Esophagus muscularis mucosa (tissue), 4 donors: Measurements from ENCODE around the gene CST6. TPM values are rescaled to one million over a fixed set of nuclear protein-coding genes. Genes with fewer than 3 reads are reported as not detected.

Experiments
- DNase-seq: peaks from one replicate; pipeline ENCODE4 v3.0.0-alpha.2; 2017; ENCODE audit errors: extremely low spot score
- H3K27ac ChIP-seq, 4 donors: fragments of 200-600 bp; sonication (generic); replicated peaks in 1 of 4; 1 replicate in 3 of 4; 2 replicates in 1 of 4; pipeline ENCODE4 v1.5.1; 2016 to 2019; ENCODE audit warnings: mild to moderate bottlenecking in 1 of 4
- H3K27me3 ChIP-seq, 4 donors: fragments of 200-600 bp; sonication (generic); one replicate each; pipeline versions ENCODE4 v1.5.1 to v1.6.0; 2016 to 2019
- H3K36me3 ChIP-seq, 4 donors: fragments of 200-600 bp; sonication (generic); one replicate each; pipeline ENCODE4 v1.5.1; 2016 to 2019
- H3K4me1 ChIP-seq, 4 donors: fragments of 200-600 bp; sonication (generic); one replicate each; pipeline ENCODE4 v1.5.1; 2016 to 2019
- H3K4me3 ChIP-seq, 4 donors: fragments of 200-600 bp; sonication (generic); 1 replicate in 2 of 4; 2 replicates in 2 of 4; pipeline ENCODE4 v1.5.1; 2016 to 2019; ENCODE audit warnings: mild to moderate bottlenecking in 4 of 4, moderate library complexity in 1 of 4
- H3K9me3 ChIP-seq, 4 donors: fragments of 200-600 bp; sonication (generic); 1 replicate in 3 of 4; 2 replicates in 1 of 4; pipeline ENCODE4 v1.5.1; 2016 to 2019
- CTCF ChIP-seq, 3 experiments: fragments of 200-600 bp in 2 of 3; fragments of 450-650 bp in 1 of 3; sonication (generic) in 2 of 3; IDR thresholded peaks; one replicate each; pipeline ENCODE4 v1.5.1; 2017 to 2019; ENCODE audit warnings: antibody characterized with exemption in 3 of 3, mild to moderate bottlenecking in 2 of 3, moderate library complexity in 1 of 3
- EP300 ChIP-seq: sonication (generic); formaldehyde crosslinking; IDR thresholded peaks from one replicate; pipeline ENCODE4 v1.6.1; 2017; ENCODE audit warnings: antibody characterized with exemption
- POLR2A ChIP-seq: fragments of 450-650 bp; IDR thresholded peaks from one replicate; pipeline ENCODE4 v1.6.1; 2017; ENCODE audit warnings: antibody characterized with exemption, moderate library complexity, mild to moderate bottlenecking, low read depth
- POLR2AphosphoS5 ChIP-seq, 2 donors: sonication (generic); formaldehyde crosslinking; IDR thresholded peaks; one replicate each; pipeline ENCODE4 v1.6.1; 2017; ENCODE audit warnings: antibody characterized with exemption in 2 of 2
- WGBS: methylation state at CpG from one replicate; pipeline ENCODE4 v1.1.5; 2018; 5-methylcytosine and 5-hydroxymethylcytosine counted together
- intact Hi-C: fragments of 100-400 bp; cut with DNase I; formaldehyde crosslinking; loops from one replicate; pipeline ENCODE4 v1.15.1; 2023
- total RNA-seq, 4 donors: library from RNA; depleted of rRNA; stranded (reverse); fragments of >200 nt; gene quantifications; one replicate each; pipeline versions ENCODE4 v1.1.0 to v1.2.1, GENCODE V29; 2016

CST6 gene
- total RNA-seq, 4 donors from 2014 or later = not detected

GRCh38 chr11:66004186-66004585 lies 7.6 kb upstream of the CST6 start:
- 82% methylated on average over 2 of the region's 4 CpGs for WGBS
- DNase-seq = no peak
- intact Hi-C loops = loop anchor here (5.0 kb wide), 2 partner anchors 42 to 117 kb away; partner anchors contain the start of genes FIBP and SART1
- no peak overlapping the region for H3K4me3 ChIP-seq
- H3K36me3 ChIP-seq = peaks cover 9 to 41% (median 40%) of the 10 kb centered on the region in 4 donors
- no peaks in the 10 kb centered on the region for H3K9me3 ChIP-seq
- TF ChIP-seq EP300 = no peak
- TF ChIP-seq POLR2AphosphoS5 (IDR thresholded peaks at IDR 0.05) = no peak
- TF ChIP-seq CTCF (IDR thresholded peaks at IDR 0.05) = no peak
- no peak for TF ChIP-seq POLR2A
- no peak overlapping the region for H3K27ac ChIP-seq
- peaks cover 20 to 38% (median 29%) of the 10 kb centered on the region in 4 donors for H3K4me1 ChIP-seq
- no peaks in the 10 kb centered on the region for H3K27me3 ChIP-seq

- Histone ChIP-seq H3K4me3 (no peak overlapping the region), H3K4me1 (peaks cover 8 to 20% (median 11%) of the 10 kb centered on the region in 4 donors), H3K9me3 (no peaks in the 10 kb centered on the region), H3K27ac (no peak overlapping the region), H3K36me3 (peaks cover 0 to 28% (median 27%) of the 10 kb centered on the region in 4 donors), H3K27me3 (peaks cover 0 to under 1% (median 0%) of the 10 kb centered on the region in 4 donors)
- TF ChIP-seq POLR2A (no peak), EP300 (no peak), CTCF (IDR thresholded peaks at IDR 0.05) (no peak), POLR2AphosphoS5 (IDR thresholded peaks at IDR 0.05) (no peak)
- 76% methylated on average over 10 of the region's 13 CpGs for WGBS
- intact Hi-C loops = no loop called here
- DNase-seq = no peak
Measured at GRCh38 chr11:66006134-66006890, 5.5 kb upstream of the CST6 start.

GRCh38 chr11:66006891-66007176 lies 5.0 kb upstream of the CST6 start:
- no peaks in the 10 kb centered on the region for H3K9me3 ChIP-seq
- peaks cover 0 to 5% (median 4%) of the 10 kb centered on the region in 4 donors for H3K27me3 ChIP-seq
- TF ChIP-seq CTCF (IDR thresholded peaks at IDR 0.05) (no peak), EP300 (no peak), POLR2AphosphoS5 (IDR thresholded peaks at IDR 0.05) (no peak), POLR2A (no peak)
- H3K27ac ChIP-seq = no peak overlapping the region
- WGBS = 84% methylated on average over 4 of the region's 4 CpGs
- H3K4me3 ChIP-seq = no peak overlapping the region
- intact Hi-C loops = no loop called here
- peaks cover 12 to 21% (median 15%) of the 10 kb centered on the region in 4 donors for H3K4me1 ChIP-seq
- no peak for DNase-seq
- H3K36me3 ChIP-seq = peaks cover 0 to 28% (median 27%) of the 10 kb centered on the region in 4 donors

GRCh38 chr11:66007201-66007634 lies 4.6 kb upstream of the CST6 start:
- Histone ChIP-seq H3K9me3 (no peaks in the 10 kb centered on the region), H3K36me3 (peaks cover 0 to 28% (median 27%) of the 10 kb centered on the region in 4 donors), H3K4me3 (no peak overlapping the region), H3K4me1 (peaks cover 16 to 25% (median 19%) of the 10 kb centered on the region in 4 donors), H3K27ac (no peak overlapping the region), H3K27me3 (peaks cover 0 to 9% (median 8%) of the 10 kb centered on the region in 4 donors)
- no peak for DNase-seq
- intact Hi-C loops = no loop called here
- WGBS = 73% methylated on average over 2 of the region's 5 CpGs
- TF ChIP-seq POLR2AphosphoS5 (IDR thresholded peaks at IDR 0.05) = no peak
- no peak for TF ChIP-seq POLR2A
- no peak for TF ChIP-seq EP300

GRCh38 chr11:66008095-66008467 lies 3.7 kb upstream of the CST6 start:
- H3K9me3 ChIP-seq = no peaks in the 10 kb centered on the region
- H3K27ac ChIP-seq = no peak overlapping the region
- no peak overlapping the region for H3K4me3 ChIP-seq
- TF ChIP-seq POLR2A = no peak
- no peak for TF ChIP-seq CTCF (IDR thresholded peaks at IDR 0.05)
- no peak for TF ChIP-seq EP300
- no peak for TF ChIP-seq POLR2AphosphoS5 (IDR thresholded peaks at IDR 0.05)
- intact Hi-C loops = no loop called here
- peaks cover 0 to 17% (median 15%) of the 10 kb centered on the region in 4 donors for H3K27me3 ChIP-seq
- 89% methylated on average over 2 of the region's 2 CpGs for WGBS
- peaks cover 0 to 28% (median 27%) of the 10 kb centered on the region in 4 donors for H3K36me3 ChIP-seq
- DNase-seq = no peak
- H3K4me1 ChIP-seq = peaks cover 15 to 26% (median 17%) of the 10 kb centered on the region in 4 donors
